HG02885 (cell line): ENCODE data around the gene TBX4.
A peak's percentile ranks its signal among the peaks of the same experiment; 100 is the strongest.

Experiments used
- ATAC-seq: cut with Tn5 transposase; IDR thresholded peaks from one replicate; pipeline ENCODE4 v1.9.1; 2021; ENCODE audit warnings: mild to moderate bottlenecking; ENCODE audit not compliant: unreplicated experiment, poor library complexity

Gene TBX4

DNA sequence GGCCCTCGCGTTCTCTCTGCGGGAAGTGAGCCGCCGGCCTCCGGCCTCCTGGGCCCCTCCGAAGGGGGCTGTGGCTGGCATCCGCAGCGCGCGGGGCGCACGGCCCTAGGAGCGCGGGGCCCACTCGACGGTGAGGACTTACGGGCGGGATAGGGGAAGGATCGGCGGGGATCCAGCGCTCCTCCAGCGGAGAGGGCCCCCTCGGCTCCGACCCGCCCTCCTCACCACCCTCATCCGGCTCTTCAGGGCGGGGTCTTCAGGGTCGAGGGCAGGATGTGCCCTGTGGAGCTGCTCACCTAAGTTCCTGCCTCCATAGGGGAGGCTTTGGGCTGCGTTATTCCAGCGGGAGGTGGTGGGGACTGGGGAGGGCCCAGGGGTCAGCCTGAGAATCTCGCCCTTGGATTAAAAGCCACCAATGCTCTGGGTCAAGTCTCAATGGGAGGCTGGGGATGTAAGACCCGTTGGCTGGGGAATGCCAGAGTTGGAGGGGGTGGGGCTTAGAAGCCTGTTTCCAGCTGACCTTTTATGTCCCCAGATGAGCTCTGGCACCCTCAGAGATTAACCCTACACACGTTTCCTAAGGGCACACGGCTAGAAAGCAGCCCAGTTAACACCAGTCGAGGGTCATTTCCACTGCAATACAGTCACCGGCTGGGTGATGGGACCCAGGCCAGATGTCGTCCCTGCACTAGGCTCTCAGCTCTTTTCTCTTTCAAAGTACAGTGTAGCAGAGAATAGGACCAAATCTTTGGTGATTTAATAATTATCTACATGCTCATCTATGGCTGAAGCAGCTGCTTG lies 39.2 kb upstream of the TBX4 start:
- ATAC-seq: no peak

DNA sequence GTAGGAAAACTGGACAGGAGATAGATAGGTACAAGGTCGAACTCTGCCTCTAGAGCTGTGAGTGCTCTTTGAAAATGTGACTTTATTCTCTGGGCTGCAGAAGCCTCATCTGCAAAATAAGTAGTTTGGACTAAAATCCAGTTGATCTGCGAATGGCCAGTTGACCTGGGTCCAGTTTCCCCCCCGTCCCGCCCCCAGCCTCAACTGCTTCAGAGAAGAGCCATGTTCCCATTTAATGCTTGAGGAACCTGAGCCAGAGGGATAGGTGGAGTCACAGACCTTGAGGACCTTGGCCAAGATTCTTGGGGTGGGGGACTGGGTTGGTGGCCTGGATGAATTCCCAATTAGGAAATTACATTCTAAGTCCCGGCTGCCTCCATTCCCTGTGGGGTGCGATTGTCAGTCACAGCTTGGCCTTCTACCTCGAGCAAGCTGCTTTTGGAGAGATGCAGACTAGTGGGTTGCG lies 38.5 kb upstream of the TBX4 start:
- no peak for ATAC-seq

DNA sequence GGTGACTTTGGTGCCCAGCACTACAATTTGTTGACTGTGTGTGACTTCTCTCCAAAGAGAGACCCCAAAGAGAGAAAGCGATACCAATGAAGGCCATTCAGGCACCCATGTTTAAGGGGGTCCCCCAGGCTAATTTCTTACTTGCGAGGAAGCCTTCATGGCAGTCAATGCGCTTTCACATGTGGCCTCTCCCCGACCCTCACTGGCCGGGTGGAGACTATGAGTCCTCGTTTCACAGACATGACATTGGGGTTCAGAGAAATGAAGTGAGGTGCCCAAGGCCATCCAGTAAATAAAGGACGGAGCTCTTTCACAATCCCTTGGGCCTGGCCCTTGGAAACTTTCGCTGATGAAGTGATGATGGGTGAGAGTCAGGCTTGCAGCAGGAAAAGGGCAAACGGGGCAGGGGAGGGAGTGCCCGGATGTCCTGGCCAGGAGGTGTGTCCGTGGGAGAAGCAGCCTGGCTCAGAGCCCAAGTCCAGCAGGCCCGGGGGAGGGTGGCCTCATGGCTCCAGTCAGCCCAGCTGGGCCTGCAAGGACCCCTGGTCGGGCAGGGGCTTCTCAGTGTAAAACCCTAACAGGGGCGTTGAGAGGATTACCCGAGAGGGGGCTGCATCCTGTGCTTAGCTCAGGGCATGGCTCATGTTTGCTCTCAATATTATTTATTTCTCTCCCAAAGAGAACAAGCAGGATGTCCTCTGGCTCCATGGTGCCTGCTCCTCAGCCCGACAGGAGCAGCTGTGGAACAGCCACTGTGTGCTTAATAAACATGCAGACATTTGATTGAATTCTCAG lies 37.9 kb upstream of the TBX4 start:
- no peak for ATAC-seq

DNA sequence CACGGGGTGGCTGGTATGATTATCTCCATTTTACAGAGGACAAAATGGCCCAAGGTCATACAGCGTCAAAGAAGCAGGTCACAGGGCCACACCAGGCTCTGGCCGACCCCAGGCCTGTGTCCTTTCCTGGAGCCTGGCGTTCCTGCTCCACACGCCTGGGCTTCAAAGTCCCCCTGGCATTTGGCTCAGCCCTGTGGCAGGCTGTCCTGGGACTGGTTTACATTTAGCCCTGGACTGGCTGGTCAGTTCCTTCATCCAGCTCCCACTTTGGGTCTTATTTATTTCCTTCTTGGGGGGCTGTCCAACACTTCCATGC lies 37.3 kb upstream of the TBX4 start:
- no peak for ATAC-seq

DNA sequence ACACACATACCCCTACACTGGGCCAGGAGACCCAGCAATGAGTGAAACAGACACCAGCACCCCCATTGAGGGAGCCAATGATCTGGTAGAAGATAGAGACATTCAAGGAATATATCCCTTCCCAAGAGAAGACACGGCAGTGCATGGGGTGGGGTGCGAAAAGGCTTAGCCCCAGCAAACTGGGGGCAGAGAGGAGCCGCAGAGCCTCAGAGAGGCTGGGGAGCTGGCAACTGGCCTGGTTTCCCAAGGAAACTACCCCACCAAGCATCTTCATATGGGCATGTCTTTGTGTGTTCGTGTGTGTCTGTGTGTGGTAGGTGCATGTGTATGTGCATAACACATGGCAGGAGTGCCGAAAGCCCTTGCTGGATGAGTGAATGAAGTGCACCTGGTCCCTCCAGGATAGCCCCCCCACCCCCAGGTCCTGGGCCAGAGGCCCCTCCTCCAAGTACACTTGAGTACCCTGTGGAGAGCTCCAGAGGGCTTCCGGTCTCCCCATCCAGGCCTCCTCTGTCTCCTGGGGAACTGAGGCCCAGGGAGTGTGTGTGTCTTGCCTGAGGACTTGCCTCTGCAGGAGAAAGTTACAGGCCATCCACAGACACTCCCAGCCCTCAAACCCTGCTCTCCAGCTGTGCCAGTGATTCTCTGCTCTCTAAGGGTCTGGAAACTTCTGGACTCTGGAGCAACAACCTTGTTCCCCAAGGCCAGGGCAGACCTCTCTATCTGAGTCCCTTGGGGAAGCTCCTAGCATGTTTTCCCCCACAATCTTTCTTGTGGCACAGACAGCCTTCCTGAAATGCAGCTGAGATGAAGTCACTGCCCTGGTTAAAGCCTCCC lies 36.6 kb upstream of the TBX4 start:
- no peak for ATAC-seq

DNA sequence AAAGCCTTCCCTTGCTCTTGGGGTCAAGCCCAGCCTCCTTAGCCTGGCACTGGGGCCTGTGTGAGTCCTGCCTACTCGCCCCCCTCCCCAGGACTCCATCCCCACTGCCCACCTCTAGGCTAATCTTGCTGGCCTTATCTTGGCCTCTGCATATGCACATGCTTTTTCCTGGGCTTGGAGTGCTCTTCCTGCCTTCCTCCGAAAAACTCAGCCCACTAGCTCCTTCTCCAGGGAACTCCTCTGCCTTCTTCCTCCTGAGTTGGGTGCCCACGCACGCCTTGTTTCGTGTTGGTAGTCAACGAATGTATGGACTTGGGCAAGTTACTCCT lies 36.0 kb upstream of the TBX4 start:
- ATAC-seq: no peak

DNA sequence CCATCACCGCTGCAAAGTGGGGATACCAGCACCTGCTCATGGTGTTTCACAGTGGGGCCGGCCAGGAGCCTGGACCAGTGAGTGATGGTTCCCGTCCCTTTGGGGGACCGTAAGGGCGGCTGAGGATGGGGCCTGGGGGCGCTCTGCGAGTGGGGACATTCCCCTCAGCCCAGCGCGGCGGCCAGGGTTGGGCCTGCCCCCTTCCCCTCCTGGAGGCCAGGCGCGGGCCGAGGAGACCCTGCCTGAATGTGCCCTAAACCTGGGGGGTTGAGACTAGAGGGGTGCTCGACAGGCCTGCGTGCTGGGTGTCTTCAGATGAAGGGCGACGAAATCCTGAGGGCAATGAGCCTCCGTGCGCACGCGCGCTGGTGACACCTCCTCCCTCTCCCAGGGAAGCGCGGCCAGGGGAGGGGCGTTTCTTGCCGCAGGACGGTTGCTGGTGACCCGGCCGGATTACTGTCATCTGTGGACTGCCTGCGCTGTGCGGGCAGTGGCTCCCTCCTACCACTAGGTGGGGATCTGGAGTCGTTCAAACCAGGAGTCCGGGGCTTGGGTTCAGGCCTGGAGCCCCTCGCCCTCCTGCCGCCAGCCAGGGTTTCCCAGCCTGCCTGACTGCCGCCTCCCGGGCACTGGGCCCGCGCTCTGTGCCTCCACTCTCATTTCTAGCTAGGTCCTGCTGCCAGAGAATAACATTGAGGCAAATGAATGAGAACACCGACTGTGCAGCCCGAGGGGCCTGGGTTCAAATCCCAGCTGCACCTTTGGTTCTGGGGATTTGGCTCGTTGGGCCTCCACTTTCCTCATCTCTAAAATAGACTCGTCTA lies 35.5 kb upstream of the TBX4 start:
- peak; percentile 42 for ATAC-seq

DNA sequence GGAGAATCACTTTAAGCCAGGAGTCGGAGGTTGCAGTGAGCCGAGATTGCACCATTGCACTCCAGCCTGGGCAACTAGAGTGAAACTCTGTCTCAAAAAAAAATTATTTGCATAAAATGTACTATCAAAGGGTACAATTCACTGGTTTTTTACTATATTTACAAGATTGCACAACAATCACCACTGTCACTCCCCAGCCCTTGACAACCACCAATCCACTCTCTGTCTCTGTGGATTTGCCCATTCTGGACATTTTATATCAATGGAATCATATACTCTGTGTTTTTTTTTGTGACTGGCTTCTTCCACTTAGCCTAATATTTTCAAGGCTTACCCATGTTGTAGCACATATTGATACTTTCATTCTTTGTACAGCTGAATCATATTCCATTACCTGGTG lies 33.8 kb upstream of the TBX4 start:
- no peak for ATAC-seq

DNA sequence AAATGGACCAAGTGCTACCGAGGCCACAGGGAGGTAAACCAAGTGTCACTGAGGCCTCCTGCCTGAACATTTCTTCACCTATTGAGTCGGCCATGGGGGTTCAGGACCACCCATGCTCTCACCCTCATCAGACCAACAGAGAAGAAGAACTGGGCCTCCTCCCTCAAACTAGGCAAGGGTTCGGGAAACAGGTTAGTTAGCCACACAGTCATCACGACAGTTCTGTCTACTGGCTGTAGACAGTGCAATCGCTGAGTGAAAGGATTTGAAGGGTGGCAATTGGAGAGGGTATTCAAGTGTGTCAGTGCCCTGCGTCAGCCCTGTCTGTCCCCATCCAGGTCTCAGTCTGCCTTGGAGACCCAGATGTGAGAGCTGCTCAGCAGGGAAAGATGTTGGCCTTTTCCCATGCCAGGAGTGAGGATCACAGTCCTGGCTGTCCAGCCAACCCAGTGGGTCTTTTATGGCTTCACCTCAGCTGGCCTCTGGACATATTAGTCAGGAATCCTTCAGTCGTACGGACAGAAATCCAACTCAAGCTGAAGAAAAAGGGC lies 32.7 kb upstream of the TBX4 start:
- no peak for ATAC-seq

DNA sequence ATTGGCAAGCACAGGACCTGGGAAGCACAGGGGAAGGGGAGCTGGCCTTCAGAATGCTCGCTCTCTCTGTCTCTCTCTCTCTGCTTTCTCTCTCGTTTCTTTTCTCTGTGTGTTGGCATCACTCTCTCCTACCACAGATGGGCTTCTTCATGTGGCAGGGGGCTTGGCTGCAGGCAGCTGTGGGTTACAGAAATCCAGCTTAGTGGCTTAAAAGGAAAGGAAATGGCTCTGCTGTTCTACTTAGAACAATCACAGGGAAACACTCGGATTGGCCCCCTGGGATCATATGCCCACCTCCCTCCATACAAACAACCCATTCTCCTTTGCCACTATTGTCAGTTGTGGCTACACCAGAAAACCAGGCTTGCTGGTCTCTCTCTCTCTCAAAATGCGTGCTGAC lies 32.2 kb upstream of the TBX4 start:
- ATAC-seq: no peak

DNA sequence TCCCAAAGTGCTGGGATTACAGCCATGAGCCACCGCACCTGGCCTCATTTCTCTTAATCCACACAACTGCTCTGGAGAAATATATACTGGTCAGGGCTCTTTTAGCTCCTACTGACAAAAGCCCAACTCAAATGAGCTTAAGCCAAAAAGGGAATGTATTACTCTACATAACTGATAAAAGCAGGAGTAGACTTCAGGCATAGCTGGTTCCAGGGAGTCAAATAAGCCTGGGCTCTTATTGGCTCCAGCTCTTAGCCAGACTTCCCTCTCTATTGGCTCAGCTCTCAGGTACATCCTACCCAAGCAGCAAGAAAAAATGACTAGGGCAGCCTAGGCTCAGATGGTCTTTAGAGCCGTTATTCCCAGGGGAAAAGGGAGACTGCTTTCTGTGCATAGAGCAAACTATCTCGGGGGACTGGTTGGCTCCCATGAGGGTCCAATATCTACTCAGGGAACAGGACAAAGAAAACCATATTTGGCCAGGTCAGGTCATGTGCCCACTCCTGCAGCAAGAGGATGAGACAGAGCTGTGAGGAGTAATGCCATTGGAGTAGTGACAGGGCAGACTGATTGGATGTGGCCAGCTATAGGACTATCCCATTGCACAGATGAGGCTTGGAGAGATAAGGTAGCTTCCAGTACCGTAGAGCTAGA lies 31.4 kb upstream of the TBX4 start:
- ATAC-seq: no peak

DNA sequence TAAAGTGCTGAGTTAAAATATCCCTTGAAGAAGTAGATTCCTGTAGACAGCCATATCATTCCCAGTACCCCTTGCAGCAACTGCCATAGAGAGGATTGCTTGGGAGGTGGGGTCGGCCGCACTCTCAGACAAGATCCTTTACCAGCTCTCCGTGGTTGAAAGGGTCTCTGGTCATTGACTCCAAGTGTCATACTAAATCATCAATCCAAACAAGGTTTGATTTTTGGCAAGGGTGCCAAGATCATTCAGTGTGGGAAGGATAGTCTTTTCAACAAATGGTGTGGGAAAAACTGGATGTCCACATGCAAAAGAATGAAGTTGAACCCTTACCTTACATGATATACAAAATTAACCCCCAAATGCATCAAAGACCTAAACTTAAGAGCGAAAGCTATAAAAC lies 30.8 kb upstream of the TBX4 start:
- ATAC-seq: no peak

DNA sequence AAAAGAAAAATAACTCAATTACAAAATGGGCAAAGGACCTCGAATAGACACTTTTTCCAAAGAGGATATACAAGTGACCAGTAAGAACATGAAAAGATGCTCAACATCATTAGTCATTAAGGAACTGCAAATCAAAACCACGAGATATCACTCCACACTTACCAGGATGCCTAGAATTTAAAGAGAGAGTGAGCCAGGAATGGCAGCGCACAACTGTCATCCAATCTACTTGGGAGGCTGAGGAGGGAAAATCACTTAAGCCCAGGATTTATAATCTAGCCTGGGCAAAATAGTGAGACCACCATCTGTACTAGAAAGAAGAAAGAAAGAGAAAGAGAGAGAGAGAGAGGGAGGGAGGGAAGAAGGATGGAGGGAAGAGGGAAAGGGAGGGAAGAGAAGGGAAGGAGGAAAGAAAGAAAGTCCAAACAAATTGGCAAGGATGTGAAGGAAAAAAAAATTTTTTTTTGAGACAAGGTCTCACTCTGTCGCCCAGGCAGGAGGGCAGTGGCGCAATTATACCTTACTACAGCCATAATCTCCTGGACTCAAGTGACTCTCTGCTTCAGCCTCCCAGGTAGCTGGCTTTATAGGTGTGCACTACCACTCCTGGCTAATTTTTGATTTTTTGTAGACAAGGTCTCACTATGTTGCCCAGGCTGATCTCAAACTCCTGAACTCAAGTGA lies 30.0 kb upstream of the TBX4 start:
- no peak for ATAC-seq

DNA sequence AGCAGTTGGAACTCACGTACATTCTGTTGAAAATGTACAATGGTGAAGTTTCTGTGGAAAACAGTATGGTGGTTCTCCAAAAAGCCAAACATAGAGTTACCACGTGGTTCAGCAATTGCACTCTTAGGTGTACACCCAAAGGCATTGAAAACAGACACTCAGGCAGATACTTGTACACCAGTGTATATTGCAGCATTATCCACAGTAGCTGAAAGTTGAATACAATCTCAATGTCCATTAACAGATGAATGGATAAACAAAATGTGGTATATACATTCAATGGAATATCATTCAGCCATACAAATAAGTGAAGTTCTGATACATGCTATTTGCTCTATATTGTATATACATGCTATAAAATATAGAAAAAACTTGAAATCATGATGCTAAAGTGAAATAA lies 29.4 kb upstream of the TBX4 start:
- ATAC-seq: no peak

DNA sequence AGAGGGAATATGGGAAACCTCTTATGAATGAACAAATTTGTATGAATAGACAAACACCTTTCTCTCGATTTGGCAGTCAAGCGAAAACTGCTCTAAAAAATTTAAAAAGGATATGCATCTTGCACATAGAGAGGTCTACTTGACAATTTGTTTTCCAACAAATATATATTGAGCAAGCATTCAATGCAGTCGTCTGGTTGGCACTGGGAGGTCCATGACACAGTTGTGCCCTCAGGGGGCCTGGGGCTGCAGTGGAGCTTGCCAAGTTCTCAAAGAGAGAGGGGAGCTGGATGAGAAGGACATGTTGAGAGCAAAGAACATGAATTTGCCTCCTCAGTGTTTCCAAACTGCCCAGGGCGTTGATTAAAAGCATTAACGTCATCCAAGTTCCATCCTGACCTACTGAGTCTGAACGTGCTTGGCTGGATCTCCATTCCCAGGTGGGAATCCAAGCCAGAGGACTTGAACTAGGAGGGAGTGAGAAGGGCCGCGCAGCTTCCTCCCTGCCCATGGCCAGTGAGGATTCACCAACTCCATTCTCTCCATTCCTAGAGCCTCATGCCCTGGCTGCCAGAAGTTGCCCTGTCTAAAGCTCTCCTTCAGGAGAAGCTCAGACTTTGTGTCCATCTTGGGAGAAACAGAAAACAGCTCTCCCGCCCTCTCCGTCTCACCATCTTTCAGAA lies 28.1 kb upstream of the TBX4 start:
- ATAC-seq: no peak

DNA sequence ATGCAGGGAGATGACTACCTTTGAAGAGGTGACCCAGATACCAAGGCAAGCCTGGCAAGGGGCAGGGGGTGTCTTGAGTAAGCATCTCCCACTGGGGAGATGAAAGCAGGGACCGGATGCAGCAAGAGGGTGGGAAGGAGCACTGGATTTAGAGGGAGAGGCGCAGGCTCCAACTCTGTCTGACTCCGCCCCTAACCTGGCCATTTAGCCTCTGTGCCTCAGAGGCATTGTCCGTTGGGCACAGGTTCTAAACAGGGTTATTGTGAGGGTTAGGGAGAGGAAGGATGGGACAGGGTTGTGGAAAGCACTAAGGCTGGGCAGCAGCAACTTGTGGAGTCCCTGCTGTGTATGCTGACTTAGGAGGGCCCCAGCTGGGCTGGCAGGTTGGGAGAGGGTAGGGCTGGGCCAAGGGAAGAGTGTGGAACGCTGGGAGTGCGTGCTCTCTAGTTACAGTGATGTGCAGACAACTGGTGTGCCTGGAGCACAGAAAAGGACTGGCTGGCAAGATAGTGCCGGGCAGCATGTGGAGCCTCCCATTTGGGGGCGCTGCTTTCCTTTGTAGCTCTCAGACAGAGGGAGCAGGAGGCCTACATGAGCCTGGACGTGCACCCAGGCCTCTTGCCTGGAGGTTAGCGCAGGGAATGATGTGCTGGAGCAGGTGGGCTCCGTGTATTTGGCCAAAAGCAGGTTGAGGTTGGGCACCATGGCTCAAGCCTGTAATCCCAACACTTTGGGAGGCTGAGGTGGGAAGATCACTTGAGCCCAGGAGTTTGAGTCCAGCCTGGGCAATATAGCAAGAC lies 26.3 kb upstream of the TBX4 start:
- ATAC-seq: no peak

DNA sequence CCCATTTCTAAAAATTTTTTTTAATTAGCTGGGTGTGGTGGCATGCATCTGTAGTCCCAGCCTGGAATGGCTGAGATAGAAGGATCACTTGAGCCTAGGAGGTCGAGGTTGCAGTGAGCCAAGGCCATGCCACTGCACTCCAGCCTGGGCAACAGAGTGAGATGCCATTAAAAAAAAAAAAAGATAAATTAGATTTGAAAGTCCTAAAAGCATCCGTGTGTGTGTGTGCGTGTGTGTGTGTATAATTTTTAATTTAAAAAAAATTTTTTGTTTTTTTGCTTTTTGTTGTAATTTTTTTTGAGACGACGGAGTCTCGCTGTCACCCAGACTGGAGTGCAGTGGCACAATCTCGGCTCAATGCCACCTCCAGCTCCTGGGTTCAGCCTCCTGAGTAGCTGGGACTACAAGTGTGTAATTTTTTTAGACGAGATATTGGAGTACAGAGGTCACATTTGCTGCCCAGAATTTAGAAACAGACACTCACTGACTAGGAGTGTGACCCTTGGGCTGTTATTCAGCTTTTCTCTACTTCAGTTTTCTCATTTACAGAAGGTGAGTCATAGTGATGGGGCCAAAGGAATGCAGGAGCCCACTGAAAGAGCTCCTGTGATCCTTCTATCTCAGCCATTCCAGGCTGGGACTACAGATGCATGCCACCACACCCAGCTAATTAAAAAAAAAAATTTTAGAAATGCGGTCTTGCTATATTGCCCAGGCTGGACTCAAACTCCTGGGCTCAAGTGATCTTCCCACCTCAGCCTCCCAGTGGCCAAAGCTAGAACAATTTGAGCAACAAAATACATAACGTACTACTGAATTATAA lies 25.5 kb upstream of the TBX4 start:
- no peak for ATAC-seq
